SK-N-MC (cell line): Measurements from ENCODE around the gene SP140L.
"Not testable (repeated sequence)": the region's sequence is repeated elsewhere in the genome, so short reads cannot be mapped to it uniquely, and the experiment has no call there.

Experiments used
- EZH2 ChIP-seq: fragments of 200-600 bp; sonication (generic); IDR thresholded peaks from one replicate; pipeline ENCODE4 v1.6.1; 2017; ENCODE audit warnings: antibody characterized with exemption
- FOXP2 ChIP-seq: optimal IDR thresholded peaks from 2 replicates; pipeline ENCODE3; 2011; ENCODE audit warnings: mild to moderate bottlenecking, moderate library complexity; ENCODE audit not compliant: insufficient read depth; ENCODE audit errors: extremely low read length, control extremely low read depth
- POLR2AphosphoS5 ChIP-seq: IDR thresholded peaks from 2 replicates; pipeline ENCODE4 v1.6.1; 2012; ENCODE audit warnings: mild to moderate bottlenecking, low read depth, low read length, borderline replicate concordance

GRCh38 chr2:230398698-230399097 lies 71.7 kb downstream of the SP140L start:
- TF ChIP-seq POLR2AphosphoS5, EZH2, FOXP2: not testable (repeated sequence)
